ENCODE measurements around the gene ZNF620.

- no peak for TF ChIP-seq EZH2 (IDR thresholded peaks at IDR 0.05; ENCODE audit: low read depth, unreplicated experiment)
- peak; percentile 56 to 73 for TF ChIP-seq CTCF (conservative IDR thresholded peaks at IDR 0.05; ENCODE audit: low read depth in 2 of 2)
Measured at GRCh38 chr3:40505599-40506462, at the start of gene ZNF620.

Measured in GM23338 (cell line).